GM12875 (cell line): ENCODE data around the gene MYBPH.

Experiments
- H3K4me3 ChIP-seq: one replicate; pipeline ENCODE4 v1.5.1; 2011; ENCODE audit warnings: low read depth, low read length, control low read depth
- TF ChIP-seq, protein P1 (sequence below): IDR thresholded peaks from 2 replicates; pipeline ENCODE4 v1.5.1; 2011; ENCODE audit warnings: low read depth, mild to moderate bottlenecking, control low read depth, inconsistent platforms, low read length, moderate library complexity, borderline replicate concordance; ENCODE audit not compliant: insufficient read depth

MYBPH gene

DNA sequence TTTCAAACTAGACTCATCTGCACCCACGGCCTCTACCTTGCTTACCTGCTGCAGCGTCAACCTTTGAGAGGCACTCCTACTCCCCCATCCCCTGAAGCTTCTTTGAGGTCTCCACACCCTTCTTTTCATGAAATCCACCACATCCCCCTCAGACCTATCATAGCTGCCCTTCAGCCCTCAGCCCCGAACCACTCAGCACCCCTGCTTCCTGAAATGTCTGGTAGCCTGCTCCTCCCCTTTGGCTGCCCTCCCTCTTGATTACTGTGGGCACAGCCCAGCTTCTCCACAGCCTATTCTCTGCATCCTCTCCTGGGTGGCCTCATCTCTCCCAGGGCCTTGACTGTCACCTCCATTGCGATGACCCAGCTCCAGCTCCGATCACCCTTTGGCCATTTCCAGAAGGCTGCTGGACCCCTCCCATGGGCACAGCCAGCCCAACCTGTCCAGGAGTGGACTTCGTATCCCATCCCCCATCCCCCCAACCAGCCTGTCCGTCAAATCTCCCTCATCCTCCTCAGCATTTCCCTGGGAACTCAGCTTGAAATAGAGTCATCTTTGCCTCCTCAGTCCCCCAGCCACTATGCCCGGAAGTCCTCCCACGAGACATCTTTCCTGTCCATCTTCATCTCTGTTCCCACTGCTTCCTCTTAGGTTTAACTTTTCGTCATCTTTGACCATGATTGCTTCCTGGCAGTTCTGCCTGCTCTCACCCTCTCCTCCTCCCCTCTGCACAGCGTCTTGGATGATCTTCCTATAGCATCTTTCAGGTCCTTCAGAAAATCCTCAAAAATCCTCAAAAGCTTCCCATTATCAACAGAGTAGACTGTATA, 54.2 kb downstream of the MYBPH start:
- H3K4me3 ChIP-seq = no peak overlapping the region
- TF ChIP-seq, protein P1, sequence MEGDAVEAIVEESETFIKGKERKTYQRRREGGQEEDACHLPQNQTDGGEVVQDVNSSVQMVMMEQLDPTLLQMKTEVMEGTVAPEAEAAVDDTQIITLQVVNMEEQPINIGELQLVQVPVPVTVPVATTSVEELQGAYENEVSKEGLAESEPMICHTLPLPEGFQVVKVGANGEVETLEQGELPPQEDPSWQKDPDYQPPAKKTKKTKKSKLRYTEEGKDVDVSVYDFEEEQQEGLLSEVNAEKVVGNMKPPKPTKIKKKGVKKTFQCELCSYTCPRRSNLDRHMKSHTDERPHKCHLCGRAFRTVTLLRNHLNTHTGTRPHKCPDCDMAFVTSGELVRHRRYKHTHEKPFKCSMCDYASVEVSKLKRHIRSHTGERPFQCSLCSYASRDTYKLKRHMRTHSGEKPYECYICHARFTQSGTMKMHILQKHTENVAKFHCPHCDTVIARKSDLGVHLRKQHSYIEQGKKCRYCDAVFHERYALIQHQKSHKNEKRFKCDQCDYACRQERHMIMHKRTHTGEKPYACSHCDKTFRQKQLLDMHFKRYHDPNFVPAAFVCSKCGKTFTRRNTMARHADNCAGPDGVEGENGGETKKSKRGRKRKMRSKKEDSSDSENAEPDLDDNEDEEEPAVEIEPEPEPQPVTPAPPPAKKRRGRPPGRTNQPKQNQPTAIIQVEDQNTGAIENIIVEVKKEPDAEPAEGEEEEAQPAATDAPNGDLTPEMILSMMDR = no peak

DNA sequence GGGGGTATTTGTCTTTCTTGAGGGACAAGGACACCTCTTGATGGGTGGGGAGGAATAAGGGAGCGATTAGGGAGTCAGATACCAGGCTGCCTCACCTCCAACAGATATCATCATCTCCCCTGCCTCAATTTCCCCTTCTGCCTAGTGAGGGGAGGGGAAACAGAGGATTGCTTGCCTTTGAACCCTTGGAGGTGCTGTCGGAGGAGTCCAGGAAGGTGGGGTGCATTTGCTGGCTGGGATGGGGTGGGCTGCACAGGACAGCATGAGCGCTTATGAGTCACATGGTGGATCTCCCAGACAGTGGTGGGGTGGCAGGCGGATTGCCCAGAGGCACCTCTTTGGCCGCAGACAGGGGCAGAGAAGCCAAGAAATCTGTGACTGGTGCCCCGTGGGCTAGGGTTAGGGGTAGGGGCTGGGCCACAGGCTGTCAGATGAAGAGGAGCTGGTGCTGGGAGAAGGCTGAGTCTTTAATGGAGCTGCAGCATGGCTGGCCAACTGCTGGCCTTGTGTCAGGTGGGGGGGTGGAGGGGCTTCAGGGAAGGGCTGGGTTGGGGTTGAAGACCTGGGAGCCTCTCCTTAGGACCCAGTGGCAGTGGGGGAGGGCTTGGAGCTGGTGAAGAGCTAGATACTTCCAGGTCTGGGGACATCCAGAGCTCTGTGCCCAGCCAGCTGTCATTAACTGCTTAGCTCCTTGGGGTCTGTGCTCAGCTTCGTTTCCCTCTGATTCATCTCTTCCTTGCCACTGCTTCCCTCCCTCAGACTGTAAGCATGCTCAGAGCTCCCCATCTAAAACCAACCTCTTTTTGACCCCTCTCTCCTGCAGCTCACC, 55.1 kb downstream of the MYBPH start:
- TF ChIP-seq, protein P1 = no peak

More for the DNA sequence above, 55.1 kb downstream of the MYBPH start:
- no peak overlapping the region for H3K4me3 ChIP-seq
